Activated CD4-positive, alpha-beta T cell treated with anti-CD3 and anti-CD28 coated beads for 24 hours (primary cell): ENCODE results near the gene SATB1.
"Not testable (repeated sequence)": the region's sequence is repeated elsewhere in the genome, so short reads cannot be mapped to it uniquely, and the experiment has no call there.

Experiments used
- DNase-seq, 2 donors: peaks; one replicate each; pipeline ENCODE4 v3.0.0-alpha.2; 2020; ENCODE audit warnings: low read depth in 2 of 2

Gene SATB1

DNA sequence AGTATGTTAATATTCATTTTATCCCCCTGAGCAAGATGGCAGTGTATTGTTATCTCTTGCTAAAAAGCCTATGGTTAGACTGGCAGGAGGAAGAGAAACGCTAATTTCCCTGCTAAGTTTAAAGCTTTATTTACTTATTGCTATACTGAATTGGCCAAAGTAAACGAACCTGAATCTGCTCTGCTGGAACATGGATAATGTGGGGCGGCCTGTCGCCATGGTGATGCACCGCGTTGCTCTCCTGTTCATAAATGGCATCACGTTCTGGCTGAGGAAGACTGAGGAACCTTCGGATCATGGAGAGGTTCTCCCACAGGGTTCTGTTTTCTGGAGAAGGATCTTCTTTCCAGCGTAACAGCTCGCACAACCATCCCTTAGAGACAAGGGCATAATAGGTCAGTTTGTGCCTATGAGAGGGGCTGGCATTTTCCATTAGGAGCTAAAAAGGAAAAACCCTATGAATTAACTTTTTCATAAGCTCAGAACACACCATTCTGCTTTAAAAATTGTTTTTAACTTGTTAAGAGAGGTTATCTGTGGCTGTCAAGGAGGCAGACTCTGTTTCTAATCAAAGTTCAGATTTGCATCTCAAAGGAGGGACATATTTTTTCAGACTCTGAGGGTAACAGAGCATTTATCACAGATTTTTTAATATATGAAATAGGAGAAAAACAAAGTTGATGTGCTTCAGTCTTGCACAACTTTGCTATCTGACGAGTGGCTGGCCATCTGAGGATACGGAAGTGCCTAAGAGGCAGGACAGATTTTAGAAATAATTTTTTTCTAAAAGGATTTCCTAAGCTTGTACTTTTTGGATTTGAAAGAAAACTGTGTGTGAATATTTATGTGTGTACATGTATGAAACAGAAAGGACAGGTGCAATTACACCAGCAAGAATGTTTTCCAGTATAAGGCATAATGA is 73.1 kb downstream of the SATB1 start:
- no peak for DNase-seq

GRCh38 chr3:18351069-18351628 is 74.0 kb downstream of the SATB1 start:
- DNase-seq = no peak

DNA sequence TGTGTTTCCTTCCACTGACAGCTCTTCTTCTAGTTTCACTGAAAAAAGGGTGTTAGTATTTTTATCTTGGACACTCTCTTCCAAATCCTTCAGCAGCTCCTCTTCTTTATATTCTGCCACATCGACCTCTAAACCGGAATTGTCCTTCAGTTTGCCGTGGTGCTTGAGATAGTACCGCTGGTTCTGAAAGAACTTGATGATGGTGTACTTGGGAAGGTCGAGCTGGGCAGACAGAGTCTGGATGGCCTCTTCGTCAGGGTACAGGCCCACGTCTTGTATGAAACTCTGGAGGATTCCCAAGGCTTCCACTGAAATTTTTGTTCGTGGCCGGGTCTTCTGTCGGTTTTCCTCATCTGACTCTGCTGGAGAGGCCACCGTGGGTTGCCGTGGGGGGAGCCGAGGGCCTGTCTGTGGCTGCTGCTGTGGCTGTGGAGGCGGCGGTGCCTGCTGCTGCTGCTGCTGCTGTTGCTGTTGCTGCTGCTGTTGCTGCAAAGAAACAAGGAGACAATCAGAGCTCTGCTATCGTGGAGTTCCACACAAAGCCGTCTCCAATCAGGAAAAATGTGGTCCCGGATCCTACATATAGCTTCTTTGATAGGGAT is 75.8 kb downstream of the SATB1 start:
- no peak for DNase-seq

DNA sequence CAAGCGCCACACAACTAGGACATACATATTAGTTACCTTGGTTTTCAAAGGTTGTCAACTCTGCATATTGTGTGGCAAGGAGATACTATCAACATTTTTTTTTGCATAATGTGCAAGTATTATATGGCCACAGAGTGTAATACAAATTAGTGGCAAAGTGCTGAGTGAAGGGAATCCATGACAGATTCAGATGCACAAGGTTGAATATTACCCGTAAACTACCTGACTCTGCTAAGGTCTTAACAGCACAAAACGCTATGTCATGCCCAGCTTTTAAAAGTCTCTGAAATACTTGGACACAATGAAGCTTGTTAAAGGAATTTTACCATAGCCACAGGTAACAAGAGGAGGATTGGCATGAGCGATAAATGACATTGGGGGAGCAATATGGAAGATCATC is 79.0 kb downstream of the SATB1 start:
- DNase-seq = no peak

DNA sequence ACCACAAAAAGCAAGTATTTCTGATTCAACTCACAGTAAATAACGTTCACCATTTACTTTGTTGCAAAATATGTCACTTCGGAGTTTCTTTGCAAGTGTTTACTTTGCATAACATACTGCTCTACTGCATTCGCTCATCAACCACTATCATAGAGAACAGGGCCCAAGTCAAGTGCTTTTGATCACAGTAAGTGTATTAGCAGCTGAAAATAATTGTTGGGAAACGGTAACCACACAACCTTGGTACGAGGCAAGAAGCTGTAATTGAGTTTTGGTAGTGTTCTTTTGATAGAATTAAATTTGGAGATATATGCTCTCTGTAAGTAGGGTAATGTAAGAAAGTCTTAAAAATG is 80.1 kb downstream of the SATB1 start:
- DNase-seq = no peak

DNA sequence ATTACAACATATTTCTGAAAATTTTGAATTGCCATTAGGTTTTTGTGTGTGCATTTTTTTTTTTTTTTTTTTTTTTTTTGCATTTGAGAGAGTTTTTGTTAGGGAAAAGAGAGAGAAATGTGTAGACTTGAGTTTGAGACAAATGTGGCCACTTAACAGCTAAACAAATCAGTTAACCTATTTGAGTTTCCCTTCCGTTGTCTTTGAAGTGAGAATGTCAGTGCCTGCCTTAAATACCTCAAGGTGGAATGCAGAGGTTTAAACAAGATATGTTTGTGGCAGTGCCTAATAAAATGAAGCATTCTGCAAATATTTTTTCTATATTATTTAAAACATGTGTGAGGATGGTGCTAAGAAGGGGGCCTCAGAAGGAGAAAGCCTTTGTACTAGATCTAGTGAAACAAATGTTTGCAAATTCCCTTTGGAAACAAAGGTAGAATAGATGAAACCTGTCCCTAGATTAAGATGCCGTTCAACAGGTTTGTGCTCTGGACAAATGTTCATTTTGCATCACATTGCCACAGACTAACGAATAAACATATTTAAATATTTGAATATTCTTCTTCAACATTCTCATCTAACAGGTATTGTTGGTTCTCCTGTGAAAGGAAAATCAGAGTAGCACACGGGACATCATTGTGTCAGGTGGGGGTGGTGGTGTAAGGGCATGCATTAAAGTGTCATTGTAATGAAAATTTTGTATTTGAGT is 80.7 kb downstream of the SATB1 start:
- DNase-seq = no peak

DNA sequence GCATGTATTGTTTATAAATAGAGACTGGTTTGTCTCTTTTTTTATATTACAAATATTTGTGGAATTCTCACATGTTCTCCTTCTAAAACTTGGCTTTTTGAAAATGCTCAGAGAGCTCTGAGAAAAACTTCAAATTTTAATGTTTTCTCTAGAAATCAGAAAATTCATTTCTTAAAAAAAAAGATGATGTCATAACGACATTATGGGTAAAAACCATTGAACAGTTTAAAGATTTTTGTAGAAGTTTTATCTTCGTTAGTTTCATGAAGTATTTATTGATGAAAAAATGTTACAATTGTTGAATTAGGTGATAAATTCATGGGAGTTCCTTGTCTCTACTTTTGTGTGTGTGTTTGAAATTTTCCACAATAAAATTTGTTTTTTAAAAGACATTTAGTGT is 81.3 kb downstream of the SATB1 start:
- no peak for DNase-seq

DNA sequence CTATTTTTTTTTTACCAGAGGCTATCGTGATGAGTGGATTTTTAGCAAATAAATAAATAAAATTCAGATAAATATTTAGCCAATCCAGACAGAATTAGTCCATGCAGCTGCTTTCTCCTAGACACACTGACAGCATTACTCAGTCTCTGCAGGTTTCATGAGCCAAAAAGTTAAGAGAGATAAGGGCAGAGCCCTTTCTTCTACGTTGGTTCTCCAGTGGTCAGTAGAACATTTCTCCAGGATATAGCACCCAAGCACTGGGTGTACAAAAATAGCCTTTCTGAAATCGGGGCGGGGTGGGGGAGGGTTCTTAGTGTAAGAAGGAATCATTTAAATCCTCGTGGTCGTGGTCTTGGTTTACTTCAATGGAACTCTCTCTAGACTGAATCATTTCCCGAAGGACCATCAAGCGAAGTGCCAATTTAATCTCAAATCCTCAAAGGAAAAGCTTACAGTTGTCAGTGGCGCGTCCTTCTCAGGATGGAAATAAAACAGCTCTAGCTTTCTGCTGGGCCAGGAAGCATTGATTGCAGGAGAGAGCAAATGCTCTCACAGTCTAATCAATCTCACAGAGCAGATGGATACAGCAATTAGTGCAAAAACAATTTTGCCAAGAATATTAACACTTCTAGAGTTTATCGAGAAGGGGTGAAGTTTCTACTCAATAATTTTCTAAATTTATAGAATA is 86.2 kb downstream of the SATB1 start:
- no peak for DNase-seq

DNA sequence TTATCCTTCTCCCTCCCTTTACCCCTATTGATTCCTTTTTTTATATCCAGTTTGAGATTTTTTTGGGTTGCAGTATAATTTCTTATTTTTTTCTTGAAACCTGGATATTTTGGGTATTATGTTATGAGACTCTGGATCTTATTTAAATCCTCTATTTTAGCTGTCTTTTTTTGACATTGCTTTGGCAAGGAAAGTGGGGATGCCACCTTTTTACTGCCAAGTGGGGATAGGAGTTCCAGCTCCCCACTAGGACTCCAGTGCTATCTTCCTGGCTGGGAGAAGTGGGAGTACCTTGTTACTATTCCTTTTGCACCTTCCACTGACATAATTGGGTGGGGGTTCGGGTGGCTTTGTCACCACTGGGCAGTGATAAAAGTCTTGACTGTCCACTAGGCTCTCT is 87.9 kb downstream of the SATB1 start:
- DNase-seq = no peak

DNA sequence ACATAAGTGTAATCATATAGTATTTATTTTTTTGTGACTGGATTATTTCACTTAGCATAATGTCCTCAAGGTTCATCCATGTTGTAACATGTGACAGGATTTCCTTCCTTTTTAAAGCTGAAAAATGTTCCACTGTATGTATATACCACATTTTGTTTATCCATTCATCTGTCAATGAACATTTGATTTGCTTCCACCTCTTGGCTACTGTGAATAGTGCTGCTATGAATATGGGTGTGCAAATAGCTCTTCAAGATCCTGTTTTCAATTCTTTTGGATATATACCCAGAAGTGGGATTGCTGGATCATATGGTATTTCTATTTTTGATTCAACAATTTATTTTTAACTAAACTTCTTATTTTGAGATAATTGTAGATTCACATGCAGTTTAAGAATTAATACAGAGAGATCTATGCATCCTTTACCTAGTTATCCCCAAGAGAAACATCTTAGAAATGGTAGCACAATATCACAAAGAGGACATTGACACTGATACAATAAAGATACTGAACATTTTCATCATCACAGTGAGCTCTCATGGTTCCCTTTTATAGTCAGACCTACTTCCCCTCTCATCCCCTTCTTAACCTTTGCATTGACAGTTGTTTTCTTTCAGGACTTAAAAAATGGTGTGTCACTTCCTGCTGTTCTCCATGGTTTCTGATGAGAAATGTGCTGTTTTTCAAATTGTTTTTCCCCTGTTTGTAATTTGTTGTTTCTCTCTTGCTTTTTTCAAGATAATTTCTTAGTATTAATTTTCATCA is 90.1 kb downstream of the SATB1 start:
- no peak for DNase-seq

- not testable (repeated sequence) for DNase-seq
Observed at GRCh38 chr3:18330772-18331441, 94.2 kb downstream of the SATB1 start.

DNA sequence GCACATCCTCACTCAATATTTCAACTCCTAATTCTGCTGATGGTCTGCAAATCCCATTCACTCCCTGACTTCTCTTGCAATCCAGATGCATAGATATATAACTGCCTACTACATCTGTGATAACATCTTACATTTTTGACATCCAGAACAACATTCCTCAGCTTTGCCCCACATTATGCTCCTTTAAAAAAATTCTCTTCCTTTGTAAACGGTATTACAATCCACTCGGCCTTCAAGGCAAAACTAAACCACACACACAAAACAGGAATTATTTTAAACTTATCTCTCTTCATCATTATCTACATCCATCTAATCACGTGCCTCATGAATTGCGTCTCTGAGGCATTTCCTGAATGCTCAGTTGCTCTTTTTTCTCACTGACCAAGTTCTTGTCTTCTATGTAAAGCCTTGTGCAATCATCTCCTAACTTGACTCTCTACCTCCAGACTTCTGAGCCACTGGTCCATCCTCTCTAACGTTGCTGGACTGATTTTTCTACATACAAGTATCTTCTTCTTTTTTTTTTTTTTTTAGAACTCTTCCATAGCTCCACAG is 117.0 kb downstream of the SATB1 start:
- DNase-seq = no peak

- DNase-seq = no peak
Observed at GRCh38 chr3:18307529-18307928, 117.6 kb downstream of the SATB1 start.

DNA sequence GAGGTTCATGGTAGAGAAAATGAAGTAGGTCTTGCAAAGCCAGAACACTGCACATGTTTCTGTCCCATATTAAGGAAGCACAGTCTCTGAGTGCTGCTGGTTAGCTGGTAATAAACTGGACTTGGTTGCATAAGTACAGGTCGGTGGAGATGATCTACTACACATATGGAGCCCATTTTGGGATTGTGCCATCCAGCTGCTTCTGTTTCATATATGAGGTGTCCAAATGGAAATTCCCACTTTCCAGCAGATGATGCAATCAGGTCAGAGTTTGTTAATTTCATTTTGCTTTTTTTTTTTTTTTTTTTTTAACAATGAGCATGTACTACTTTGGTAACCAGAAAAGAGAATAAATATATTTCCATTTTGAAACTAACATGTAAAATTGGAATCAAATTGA is 122.6 kb downstream of the SATB1 start:
- DNase-seq = no peak

DNA sequence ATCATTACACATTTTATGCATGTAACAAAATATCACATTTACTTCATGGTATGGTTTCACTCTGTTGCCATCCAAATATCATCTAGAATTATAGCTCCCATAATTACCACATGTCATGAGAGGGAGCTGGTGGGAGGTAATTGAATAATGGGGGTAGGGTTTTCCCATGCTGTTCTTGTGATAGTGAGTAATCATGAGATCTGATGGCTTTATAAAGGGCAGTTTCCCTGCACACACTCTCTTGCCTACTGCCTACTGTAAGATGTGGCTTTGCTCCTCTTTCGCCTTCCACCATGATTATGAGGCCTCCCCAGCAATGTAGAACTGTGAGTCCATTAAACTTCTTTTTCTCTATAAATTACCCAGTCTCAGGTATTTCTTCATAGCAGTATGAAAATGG is 123.4 kb downstream of the SATB1 start:
- no peak for DNase-seq

GRCh38 chr3:18300916-18301315 is 124.2 kb downstream of the SATB1 start:
- no peak for DNase-seq

DNA sequence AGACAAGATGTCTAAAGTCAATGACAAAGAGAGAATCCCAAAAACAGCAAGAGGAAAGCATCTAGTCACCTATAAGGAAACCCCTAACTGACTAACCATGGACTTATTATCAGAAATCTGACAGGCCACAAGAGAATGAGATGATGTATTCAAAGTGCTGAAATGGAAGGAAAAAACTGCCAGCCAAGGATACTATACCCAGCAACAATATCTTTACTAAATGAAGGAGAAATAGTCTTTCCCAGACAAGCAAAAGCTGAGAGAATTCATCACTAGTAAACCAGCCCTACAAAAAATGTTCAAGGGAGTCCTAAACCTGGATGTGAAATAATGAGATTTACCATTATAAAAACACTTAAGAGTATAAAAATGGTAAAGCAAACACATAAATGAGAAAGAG is 128.0 kb downstream of the SATB1 start:
- DNase-seq = no peak
